ENCODE measurements around the gene CHIC2. TPM values are rescaled to one million over a fixed set of nuclear protein-coding genes. Genes with fewer than 3 reads are reported as not detected.

Gene CHIC2
- total and polyA plus RNA-seq, 5 donors from 2014 or later, result 49.9 to 87.5 (median 78.0) TPM

DNA sequence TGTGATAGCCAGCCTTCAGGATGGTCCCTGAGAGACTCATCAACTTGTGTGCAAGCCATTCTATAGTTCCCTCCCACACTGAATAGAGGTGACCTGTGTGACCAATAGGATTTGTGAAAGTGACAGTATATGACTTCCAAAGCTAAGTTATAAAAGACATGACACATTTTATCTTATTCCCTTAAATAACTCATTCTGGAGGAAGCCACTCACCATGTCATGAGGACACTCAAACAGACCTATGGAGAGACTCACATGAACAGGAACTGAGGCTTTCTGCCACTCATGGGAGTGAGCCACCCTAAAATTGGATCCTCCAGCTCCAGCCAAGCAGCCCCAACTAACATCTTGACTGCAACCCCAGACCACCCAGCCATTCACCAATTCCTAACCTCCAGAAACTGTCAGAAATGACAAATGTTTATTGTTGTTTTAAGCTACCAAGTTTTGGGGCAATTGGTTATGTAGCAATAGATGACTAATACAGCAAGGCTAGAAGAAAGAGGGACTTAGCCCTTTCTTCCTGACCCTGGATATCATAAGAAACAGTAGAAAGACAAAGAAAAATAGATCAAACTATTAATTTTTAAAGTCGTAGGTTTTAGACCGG, 9.0 kb upstream of the CHIC2 start:
- Mint-ChIP-seq H3K4me1 (no peaks in the 10 kb centered on the region), H3K27me3 (peaks cover 31% of the 10 kb centered on the region), H3K36me3 (no peaks in the 10 kb centered on the region), H3K27ac (no peak overlapping the region), H3K4me3 (no peak overlapping the region), H3K9me3 (peaks cover 0 to 2% (median 0%) of the 10 kb centered on the region in 7 donors)
- Histone ChIP-seq H3K36me3 (ENCODE audit: control insufficient read depth, insufficient read depth, low read length) (no peaks in the 10 kb centered on the region), H3K9me3 (ENCODE audit: control insufficient read depth in 2 of 2, low read length in 2 of 2) (no peaks in the 10 kb centered on the region), H3K27me3 (ENCODE audit: control insufficient read depth, insufficient read depth, low read length) (peaks cover 13% of the 10 kb centered on the region), H3K27ac (ENCODE audit: insufficient read depth, low read length, poor library complexity, severe bottlenecking) (no peak overlapping the region), H3K4me1 (ENCODE audit: control insufficient read depth, insufficient read depth, low read length, poor library complexity, severe bottlenecking) (no peaks in the 10 kb centered on the region), H3K4me3 (ENCODE audit: low read depth, low read length) (no peak overlapping the region)
- ATAC-seq (ENCODE audit: low read depth in 2 of 2), result no peak
- no peak for DNase-seq

DNA sequence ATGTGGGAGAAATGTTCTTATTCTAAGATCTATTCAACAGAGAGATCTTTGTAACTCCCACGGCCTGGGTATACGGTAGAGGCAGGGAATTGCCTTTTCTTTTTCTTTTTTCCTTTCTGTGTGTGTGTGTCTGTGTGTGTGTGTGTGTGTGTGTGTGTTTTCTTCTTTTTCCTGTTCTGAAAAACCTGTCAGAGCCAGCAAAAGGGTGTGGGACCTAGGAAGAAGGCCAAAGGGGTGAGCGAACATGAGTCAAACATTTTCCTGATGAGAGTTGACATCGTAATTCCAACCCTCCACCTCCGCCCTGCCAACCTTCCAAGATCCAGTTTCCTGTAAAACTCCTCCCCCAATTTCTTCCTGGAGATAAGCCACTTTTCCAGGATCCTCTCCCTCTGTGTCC, 2.8 kb upstream of the CHIC2 start:
- no peak overlapping the region for H3K27ac Mint-ChIP-seq
- H3K36me3 Mint-ChIP-seq, result no peaks in the 10 kb centered on the region
- H3K27me3 Mint-ChIP-seq, result peaks cover 18% of the 10 kb centered on the region
- H3K36me3 ChIP-seq (ENCODE audit: control insufficient read depth, insufficient read depth, low read length), result no peaks in the 10 kb centered on the region
- DNase-seq, result no peak
- no peak overlapping the region for H3K4me3 ChIP-seq (ENCODE audit: low read depth, low read length)
- H3K4me1 ChIP-seq (ENCODE audit: control insufficient read depth, insufficient read depth, low read length, poor library complexity, severe bottlenecking), result peaks cover 16% of the 10 kb centered on the region
- H3K9me3 Mint-ChIP-seq, result no peaks in the 10 kb centered on the region
- no peak overlapping the region for H3K27ac ChIP-seq (ENCODE audit: insufficient read depth, low read length, poor library complexity, severe bottlenecking)
- peaks cover 13 to 22% (median 16%) of the 10 kb centered on the region in 4 donors for H3K4me1 Mint-ChIP-seq
- no peaks in the 10 kb centered on the region for H3K9me3 ChIP-seq (ENCODE audit: control insufficient read depth in 2 of 2, low read length in 2 of 2)
- peaks cover 4% of the 10 kb centered on the region for H3K27me3 ChIP-seq (ENCODE audit: control insufficient read depth, insufficient read depth, low read length)
- no peak for ATAC-seq (ENCODE audit: low read depth in 2 of 2)
- H3K4me3 Mint-ChIP-seq, result peak overlapping the region in 2 of 4 donors; percentile 79 to 81

DNA sequence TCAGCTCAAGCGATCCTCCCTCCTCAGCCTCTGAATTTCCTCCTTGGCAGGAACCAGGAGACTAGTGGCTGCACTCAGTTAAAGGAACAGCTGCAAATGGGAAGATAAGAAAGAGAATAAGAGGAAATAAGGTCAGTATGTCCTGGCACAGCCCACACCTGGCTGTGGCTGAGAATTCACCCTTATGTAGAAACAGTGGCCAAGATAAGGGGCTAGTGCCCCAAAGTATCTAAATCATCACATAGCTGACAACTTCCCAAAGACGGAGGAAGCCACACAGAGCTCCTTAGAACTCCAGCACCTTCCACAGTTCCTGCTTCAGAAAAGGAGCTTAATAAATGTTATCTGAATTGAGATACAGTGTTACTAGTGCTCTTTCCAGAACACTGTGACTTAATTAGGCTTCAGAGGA, 2.3 kb upstream of the CHIC2 start:
- no peak overlapping the region for H3K4me3 ChIP-seq (ENCODE audit: low read depth, low read length)
- peak overlapping the region in 1 of 3 donors; percentile 52 for H3K27ac Mint-ChIP-seq
- no peak overlapping the region for H3K27ac ChIP-seq (ENCODE audit: insufficient read depth, low read length, poor library complexity, severe bottlenecking)
- no peaks in the 10 kb centered on the region for H3K9me3 ChIP-seq (ENCODE audit: control insufficient read depth in 2 of 2, low read length in 2 of 2)
- peaks cover 18% of the 10 kb centered on the region for H3K27me3 Mint-ChIP-seq
- no peaks in the 10 kb centered on the region for H3K9me3 Mint-ChIP-seq
- no peaks in the 10 kb centered on the region for H3K36me3 Mint-ChIP-seq
- no peak for ATAC-seq (ENCODE audit: low read depth in 2 of 2)
- no peak overlapping the region for H3K4me3 Mint-ChIP-seq
- H3K36me3 ChIP-seq (ENCODE audit: control insufficient read depth, insufficient read depth, low read length), result no peaks in the 10 kb centered on the region
- peaks cover 17 to 25% (median 19%) of the 10 kb centered on the region in 4 donors for H3K4me1 Mint-ChIP-seq
- H3K4me1 ChIP-seq (ENCODE audit: control insufficient read depth, insufficient read depth, low read length, poor library complexity, severe bottlenecking), result peaks cover 21% of the 10 kb centered on the region
- H3K27me3 ChIP-seq (ENCODE audit: control insufficient read depth, insufficient read depth, low read length), result peaks cover 4% of the 10 kb centered on the region
- DNase-seq, result no peak

DNA sequence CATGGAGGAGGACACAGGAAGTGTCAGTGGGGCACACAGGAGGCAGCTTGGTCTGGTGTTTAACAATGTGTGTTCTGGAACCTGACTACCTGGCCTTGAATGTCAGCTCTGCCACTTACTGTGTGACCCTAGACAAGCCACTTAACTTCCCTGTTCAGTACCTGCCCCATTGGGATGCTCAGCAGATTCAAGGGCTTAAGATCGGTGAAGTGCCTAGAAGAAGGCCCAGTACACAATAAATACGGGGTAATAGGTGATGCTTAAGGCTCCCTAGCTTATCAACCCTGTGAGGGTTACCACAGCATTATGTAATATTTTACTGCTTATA, 1.6 kb upstream of the CHIC2 start:
- Histone ChIP-seq H3K27ac (ENCODE audit: insufficient read depth, low read length, poor library complexity, severe bottlenecking) (no peak overlapping the region), H3K27me3 (ENCODE audit: control insufficient read depth, insufficient read depth, low read length) (peaks cover 4% of the 10 kb centered on the region), H3K4me1 (ENCODE audit: control insufficient read depth, insufficient read depth, low read length, poor library complexity, severe bottlenecking) (peaks cover 28% of the 10 kb centered on the region), H3K9me3 (ENCODE audit: control insufficient read depth in 2 of 2, low read length in 2 of 2) (no peaks in the 10 kb centered on the region), H3K36me3 (ENCODE audit: control insufficient read depth, insufficient read depth, low read length) (no peaks in the 10 kb centered on the region), H3K4me3 (ENCODE audit: low read depth, low read length) (no peak overlapping the region)
- Mint-ChIP-seq H3K36me3 (no peaks in the 10 kb centered on the region), H3K27ac (peak overlapping the region in 2 of 3 donors; percentile 52 to 96), H3K4me1 (peaks cover 23 to 32% (median 26%) of the 10 kb centered on the region in 4 donors), H3K27me3 (peaks cover 16% of the 10 kb centered on the region), H3K4me3 (peak overlapping the region; percentile 86 to 93 (median 89)), H3K9me3 (no peaks in the 10 kb centered on the region)
- DNase-seq (no peak), ATAC-seq (ENCODE audit: low read depth in 2 of 2) (no peak)

DNA sequence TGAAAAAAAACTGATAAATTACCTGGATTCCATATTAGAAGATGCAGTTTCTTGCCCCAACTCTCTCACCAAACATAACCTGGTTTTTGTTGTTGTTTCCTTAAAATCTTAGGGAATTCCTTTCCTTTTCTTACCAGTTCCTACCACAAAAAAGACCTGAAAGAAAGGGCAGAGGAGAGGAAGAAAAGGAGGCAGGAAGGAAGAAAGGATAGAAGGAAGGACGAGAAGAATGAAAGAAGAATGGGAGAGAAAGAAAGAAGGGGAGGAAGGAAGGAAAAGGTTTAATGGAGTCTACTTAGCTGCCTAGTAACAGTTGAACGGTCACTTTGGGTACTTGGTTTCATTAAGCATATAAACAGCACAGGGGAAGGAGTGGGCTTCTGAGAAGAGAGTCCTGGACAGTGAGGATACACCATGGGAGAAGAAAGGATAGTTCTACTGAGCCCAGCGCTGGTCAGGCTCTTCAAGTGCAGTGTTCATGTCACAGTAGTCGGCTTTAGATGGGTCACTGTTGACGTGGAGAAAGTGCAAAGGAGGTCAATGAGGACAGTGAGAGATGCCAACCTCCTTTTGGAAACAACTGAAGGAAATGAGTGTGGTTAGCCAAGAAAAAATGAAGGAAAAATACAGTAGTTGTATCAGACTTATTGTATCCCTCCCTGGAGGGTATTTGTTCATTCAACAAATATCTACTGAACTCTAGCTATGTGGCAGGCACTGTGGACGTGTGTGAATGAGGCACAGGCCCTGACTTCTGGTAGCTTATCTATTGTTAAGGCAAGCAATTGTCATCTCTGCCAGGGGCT, 1.1 kb upstream of the CHIC2 start:
- no peaks in the 10 kb centered on the region for H3K9me3 Mint-ChIP-seq
- peak overlapping the region; percentile 86 to 93 (median 89) for H3K4me3 Mint-ChIP-seq
- Histone ChIP-seq H3K4me3 (ENCODE audit: low read depth, low read length) (peak overlapping the region; percentile 92), H3K27me3 (ENCODE audit: control insufficient read depth, insufficient read depth, low read length) (peaks cover 4% of the 10 kb centered on the region), H3K27ac (ENCODE audit: insufficient read depth, low read length, poor library complexity, severe bottlenecking) (peak overlapping the region; percentile 75), H3K9me3 (ENCODE audit: control insufficient read depth in 2 of 2, low read length in 2 of 2) (no peaks in the 10 kb centered on the region), H3K4me1 (ENCODE audit: control insufficient read depth, insufficient read depth, low read length, poor library complexity, severe bottlenecking) (peaks cover 33% of the 10 kb centered on the region), H3K36me3 (ENCODE audit: control insufficient read depth, insufficient read depth, low read length) (no peaks in the 10 kb centered on the region)
- DNase-seq (peak in 1 of 3 donors; percentile 8), ATAC-seq (ENCODE audit: low read depth in 2 of 2) (no peak)
- H3K27me3 Mint-ChIP-seq, result peaks cover 14% of the 10 kb centered on the region
- no peaks in the 10 kb centered on the region for H3K36me3 Mint-ChIP-seq
- H3K4me1 Mint-ChIP-seq, result peaks cover 26 to 36% (median 29%) of the 10 kb centered on the region in 4 donors
- H3K27ac Mint-ChIP-seq, result peak overlapping the region; percentile 52 to 97 (median 96)

DNA sequence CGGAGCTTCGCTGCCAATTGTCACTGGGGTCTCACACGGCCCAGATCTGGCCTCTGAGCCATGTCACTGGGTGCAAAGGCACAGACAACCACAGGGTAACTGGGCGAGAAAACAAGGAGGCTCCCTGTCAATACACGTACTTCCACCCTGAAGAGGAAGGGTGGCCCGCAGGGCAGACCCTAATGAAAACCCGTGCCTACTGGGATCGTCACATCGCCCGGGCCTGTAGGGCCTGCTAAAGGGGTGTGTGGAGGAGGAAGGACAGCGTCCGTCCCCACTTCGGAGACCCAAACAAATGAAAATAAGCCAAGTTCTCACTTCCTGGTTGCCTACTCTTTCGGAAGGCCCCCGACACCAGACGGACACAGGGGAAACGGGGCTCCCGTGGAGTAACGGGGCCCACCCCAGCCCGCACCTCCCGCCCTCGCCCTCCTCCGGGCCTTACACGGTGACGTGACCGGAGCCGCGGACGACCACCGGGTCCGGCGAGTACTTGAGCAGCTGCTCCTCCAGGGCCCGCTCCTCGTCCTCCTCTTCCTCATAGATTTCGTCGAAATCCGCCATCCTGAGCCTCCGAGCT, 578 bp downstream of the CHIC2 start:
- H3K4me1 ChIP-seq (ENCODE audit: control insufficient read depth, insufficient read depth, low read length, poor library complexity, severe bottlenecking), result peaks cover 48% of the 10 kb centered on the region
- H3K27me3 Mint-ChIP-seq, result peaks cover 10% of the 10 kb centered on the region
- H3K4me3 Mint-ChIP-seq, result peak overlapping the region; percentile 89 to 98 (median 95)

DNA sequence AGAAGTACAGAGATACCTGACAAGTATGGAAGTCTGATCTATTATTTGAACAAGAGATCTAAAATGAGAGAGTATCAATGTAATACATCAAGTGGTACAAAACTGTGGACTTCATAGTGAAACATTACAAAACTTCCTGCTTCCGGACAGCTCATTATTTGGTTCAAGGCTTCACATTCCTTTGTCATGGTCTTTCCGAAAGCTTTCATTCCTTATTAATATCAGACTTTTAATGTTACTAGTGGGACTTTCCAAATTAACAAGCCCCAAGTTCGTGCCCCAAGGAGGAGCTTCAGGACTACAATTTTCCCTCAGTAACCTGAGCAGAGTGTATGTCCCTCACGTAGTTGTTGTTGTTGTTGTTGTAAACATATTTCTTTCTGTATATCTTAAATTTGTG, 1.2 kb downstream of the CHIC2 start:
- DNase-seq (peak in 1 of 3 donors; percentile 27), ATAC-seq (ENCODE audit: low read depth in 2 of 2) (no peak)
- H3K27ac Mint-ChIP-seq, result peak overlapping the region; percentile 96 to 98 (median 98)
- peak overlapping the region; percentile 95 for H3K27ac ChIP-seq (ENCODE audit: insufficient read depth, low read length, poor library complexity, severe bottlenecking)
- H3K9me3 Mint-ChIP-seq, result no peaks in the 10 kb centered on the region
- peaks cover 39 to 55% (median 41%) of the 10 kb centered on the region in 4 donors for H3K4me1 Mint-ChIP-seq
- H3K4me3 ChIP-seq (ENCODE audit: low read depth, low read length), result peak overlapping the region; percentile 97
- H3K9me3 ChIP-seq (ENCODE audit: control insufficient read depth in 2 of 2, low read length in 2 of 2), result no peaks in the 10 kb centered on the region
- H3K36me3 Mint-ChIP-seq, result peaks cover under 1% of the 10 kb centered on the region
- H3K27me3 Mint-ChIP-seq, result peaks cover 10% of the 10 kb centered on the region
- peaks cover 54% of the 10 kb centered on the region for H3K4me1 ChIP-seq (ENCODE audit: control insufficient read depth, insufficient read depth, low read length, poor library complexity, severe bottlenecking)
- H3K4me3 Mint-ChIP-seq, result peak overlapping the region; percentile 89 to 98 (median 95)
- H3K36me3 ChIP-seq (ENCODE audit: control insufficient read depth, insufficient read depth, low read length), result no peaks in the 10 kb centered on the region
- no peaks in the 10 kb centered on the region for H3K27me3 ChIP-seq (ENCODE audit: control insufficient read depth, insufficient read depth, low read length)

More for the DNA sequence above, 578 bp downstream of the CHIC2 start:
- peak overlapping the region; percentile 95 for H3K27ac ChIP-seq (ENCODE audit: insufficient read depth, low read length, poor library complexity, severe bottlenecking)
- H3K27me3 ChIP-seq (ENCODE audit: control insufficient read depth, insufficient read depth, low read length), result no peaks in the 10 kb centered on the region
- Mint-ChIP-seq H3K4me1 (peaks cover 37 to 52% (median 39%) of the 10 kb centered on the region in 4 donors), H3K36me3 (no peaks in the 10 kb centered on the region), H3K27ac (peak overlapping the region; percentile 96 to 98 (median 98)), H3K9me3 (no peaks in the 10 kb centered on the region)
- no peaks in the 10 kb centered on the region for H3K36me3 ChIP-seq (ENCODE audit: control insufficient read depth, insufficient read depth, low read length)
- peak overlapping the region; percentile 97 for H3K4me3 ChIP-seq (ENCODE audit: low read depth, low read length)
- no peaks in the 10 kb centered on the region for H3K9me3 ChIP-seq (ENCODE audit: control insufficient read depth in 2 of 2, low read length in 2 of 2)
- DNase-seq (peak; percentile 32 to 52 (median 44)), ATAC-seq (ENCODE audit: low read depth in 2 of 2) (peak; percentile 2 to 6)

Data from CD4-positive, CD25-positive, alpha-beta regulatory T cell (primary cell).